Keratinocyte (primary cell): ENCODE measurements around the gene STIMATE. TPM values are rescaled to one million over a fixed set of nuclear protein-coding genes. Genes with fewer than 3 reads are reported as not detected.
A peak's percentile ranks its signal among the peaks of the same experiment; 100 is the strongest.

Source experiments
- DNase-seq: peaks from one replicate; pipeline ENCODE4 v3.0.0-alpha.2; 2011; ENCODE audit warnings: low read depth, missing footprints, low spot score
- FAIRE-seq: peaks from 2 replicates; lab custom pipeline; 2011; peaks lifted over from hg19 to GRCh38; lab: Jason Lieb, UNC
- H2AFZ ChIP-seq: 2 replicates; pipeline ENCODE4 v1.6.0; 2012; ENCODE audit warnings: low read length, control low read depth, inconsistent platforms; ENCODE audit not compliant: control insufficient read depth
- H3K27ac ChIP-seq: 2 replicates; pipeline ENCODE4 v1.5.1; 2011; ENCODE audit warnings: low read length; ENCODE audit not compliant: control insufficient read depth, insufficient read depth
- H3K27me3 ChIP-seq: 3 replicates; pipeline ENCODE4 v1.6.0; 2011; ENCODE audit warnings: low read length; ENCODE audit not compliant: control insufficient read depth, insufficient read depth; ENCODE audit errors: extremely low read depth
- H3K36me3 ChIP-seq, 2 experiments: 2 replicates in 1 of 2; 3 replicates in 1 of 2; pipeline ENCODE4 v1.5.1; 2011; ENCODE audit warnings: low read length in 2 of 2, mild to moderate bottlenecking in 1 of 2; ENCODE audit not compliant: control insufficient read depth in 2 of 2, insufficient read depth in 2 of 2; ENCODE audit errors: extremely low read depth in 1 of 2
- H3K4me1 ChIP-seq: 3 replicates; pipeline ENCODE4 v1.5.1; 2011; ENCODE audit warnings: low read length; ENCODE audit not compliant: control insufficient read depth, insufficient read depth; ENCODE audit errors: extremely low read depth
- H3K4me2 ChIP-seq: 3 replicates; pipeline ENCODE4 v1.6.0; 2011; ENCODE audit warnings: low read depth, low read length; ENCODE audit not compliant: control insufficient read depth, insufficient read depth; ENCODE audit errors: extremely low read depth
- H3K4me3 ChIP-seq, 3 experiments: fragments of 200-600 bp in 1 of 3; sonication (generic) in 1 of 3; 2 replicates in 2 of 3; 3 replicates in 1 of 3; pipeline ENCODE4 v1.5.1; 2011 to 2016; ENCODE audit warnings: low read length in 3 of 3, mild to moderate bottlenecking in 3 of 3, control low read depth in 2 of 3, inconsistent platforms in 1 of 3, low read depth in 1 of 3, mixed read lengths in 1 of 3, mixed run types in 1 of 3, moderate library complexity in 1 of 3; ENCODE audit not compliant: control insufficient read depth in 2 of 3, insufficient read depth in 2 of 3; ENCODE audit errors: extremely low read depth in 1 of 3
- H3K79me2 ChIP-seq: 2 replicates; pipeline ENCODE4 v1.6.0; 2012; ENCODE audit warnings: low read length; ENCODE audit not compliant: control insufficient read depth, insufficient read depth
- H3K9ac ChIP-seq: 3 replicates; pipeline ENCODE4 v1.6.0; 2011; ENCODE audit warnings: low read length; ENCODE audit not compliant: control insufficient read depth, insufficient read depth; ENCODE audit errors: extremely low read depth
- H3K9me1 ChIP-seq: 3 replicates; pipeline ENCODE4 v1.6.0; 2011; ENCODE audit warnings: low read length; ENCODE audit not compliant: control insufficient read depth, insufficient read depth; ENCODE audit errors: extremely low read depth
- H3K9me3 ChIP-seq: 2 replicates; pipeline ENCODE4 v1.5.1; 2012; ENCODE audit warnings: low read depth, low read length; ENCODE audit not compliant: control insufficient read depth
- H4K20me1 ChIP-seq: 3 replicates; pipeline ENCODE4 v1.6.0; 2011; ENCODE audit warnings: low read length; ENCODE audit not compliant: control insufficient read depth, insufficient read depth; ENCODE audit errors: extremely low read depth
- CTCF ChIP-seq, 3 experiments: IDR thresholded peaks in 1 of 3; conservative IDR thresholded peaks in 1 of 3; optimal IDR thresholded peaks in 1 of 3; 2 replicates in 2 of 3; 3 replicates in 1 of 3; pipeline versions ENCODE3 to v1.5.1; 2011; ENCODE audit warnings: low read length in 3 of 3, mild to moderate bottlenecking in 3 of 3, moderate library complexity in 2 of 3, control low read depth in 1 of 3, inconsistent platforms in 1 of 3; ENCODE audit not compliant: insufficient read depth in 2 of 3; ENCODE audit errors: extremely low read depth in 1 of 3
- EZH2 ChIP-seq: IDR thresholded peaks from one replicate; pipeline ENCODE4 v1.6.1; 2012; ENCODE audit warnings: inconsistent platforms, mild to moderate bottlenecking, low read length, moderate library complexity
- dilution Hi-C: fragments of 300-500 bp; cut with MboI; formaldehyde crosslinking; loops from one replicate; pipeline ENCODE4 v1.7.0; 2020; ENCODE audit warnings: low sequenced_read_pairs; ENCODE audit not compliant: extremely low pct_ligation_motif_present
- polyA minus RNA-seq, 3 experiments: library from RNA; depleted of rRNA, polyadenylated mRNA; stranded (reverse); fragments of >200 nt; gene quantifications; 1 replicate in 1 of 3; 2 replicates in 1 of 3; 3 replicates in 1 of 3; pipeline ENCODE4 v1.2.3, GENCODE V29; 2011
- polyA plus RNA-seq, 5 experiments: library from polyadenylated mRNA; depleted of rRNA in 3 of 5; stranded (reverse) in 3 of 5; stranded (forward) in 1 of 5; unstranded in 1 of 5; fragments of >200 nt; gene quantifications; 1 replicate in 1 of 5; 2 replicates in 3 of 5; 3 replicates in 1 of 5; pipeline versions ENCODE4 v1.2.1 to v1.2.3, GENCODE V29; 2011 to 2012; ENCODE audit warnings: missing spikeins in 2 of 5, low read depth in 1 of 5, low replicate concordance in 1 of 5

The STIMATE gene
- polyA plus RNA-seq (8.2 to 10.2 TPM (median 8.3 TPM) in 3 replicates), polyA minus RNA-seq (14.5 to 15.2 TPM (median 15.1 TPM) in 3 replicates)
- polyA plus RNA-seq (2011; ENCODE audit: low read depth): 2.8 TPM
- 10.6 and 14.2 TPM in 2 replicates for polyA plus RNA-seq (2011; cell fraction: cytosol; rRNA removed)
- 21.5 and 30.9 TPM in 2 replicates for polyA plus RNA-seq (2011; cell fraction: nucleus; rRNA removed)
- 6.5 and 13.7 TPM in 2 replicates for polyA plus RNA-seq (2012; ENCODE audit: low replicate concordance)
- polyA minus RNA-seq (2011; cell fraction: cytosol; rRNA and poly(A)+ RNA removed): 29.9 TPM
- 9.5 and 15.0 TPM in 2 replicates for polyA minus RNA-seq (2011; cell fraction: nucleus; rRNA and poly(A)+ RNA removed)

- peaks cover 0 to 6% of the 10 kb centered on the region in 2 experiments for H3K36me3 ChIP-seq
- H3K27ac ChIP-seq: peak within 1 kb of the TSS; percentile 53
- H4K20me1 ChIP-seq: peaks cover 2% of the 10 kb centered on the region
- dilution Hi-C loops: no loop called here
- H2AFZ ChIP-seq: peak within 1 kb of the TSS; percentile 84
- no peaks in the 10 kb centered on the region for H3K27me3 ChIP-seq
- peak within 1 kb of the TSS; percentile 66 for H3K9ac ChIP-seq
- H3K4me2 ChIP-seq: peak within 1 kb of the TSS; percentile 100
- H3K9me1 ChIP-seq: peaks cover 2% of the 10 kb centered on the region
- H3K4me3 ChIP-seq: peak within 1 kb of the TSS; percentile 82 to 92 (median 92)
- H3K79me2 ChIP-seq: peaks cover 19% of the 10 kb centered on the region
- FAIRE-seq (no peak), DNase-seq (peak; percentile 26)
- TF ChIP-seq CTCF (optimal IDR thresholded peaks at IDR 0.05 in 1 of 3, IDR thresholded peaks at IDR 0.05 in 1 of 3, conservative IDR thresholded peaks at IDR 0.05 in 1 of 3; ENCODE audit: extremely low read depth in 1 of 3, insufficient read depth in 2 of 3, low read length in 3 of 3) (no peak), EZH2 (no peak)
- no peaks in the 10 kb centered on the region for H3K9me3 ChIP-seq
- H3K4me1 ChIP-seq: peaks cover 11% of the 10 kb centered on the region
Measured at GRCh38 chr3:52897130-52898122, at the start of gene STIMATE. TSS of gene STIMATE (minus strand) at chr3:52897548. CDS start at chr3:52897450, 98 bp downstream.

- DNase-seq: no peak
- Histone ChIP-seq H4K20me1 (no peaks in the 10 kb centered on the region), H3K9me1 (no peaks in the 10 kb centered on the region), H3K9me3 (no peaks in the 10 kb centered on the region), H3K27me3 (no peaks in the 10 kb centered on the region), H3K27ac (no peak overlapping the region), H2AFZ (no peak overlapping the region), H3K4me2 (no peak overlapping the region), H3K4me3 (no peak overlapping the region), H3K79me2 (no peaks in the 10 kb centered on the region), H3K9ac (no peak overlapping the region), H3K4me1 (no peaks in the 10 kb centered on the region), H3K36me3 (no peaks in the 10 kb centered on the region)
- TF ChIP-seq CTCF (optimal IDR thresholded peaks at IDR 0.05 in 1 of 3, IDR thresholded peaks at IDR 0.05 in 1 of 3, conservative IDR thresholded peaks at IDR 0.05 in 1 of 3; ENCODE audit: extremely low read depth in 1 of 3, insufficient read depth in 2 of 3, low read length in 3 of 3) (no peak), EZH2 (no peak)
- dilution Hi-C loops: no loop called here
- no peak for FAIRE-seq
Measured at GRCh38 chr3:52939600-52939999, 42.3 kb upstream of the STIMATE start.
